Loucy (cell line): ENCODE measurements around the gene ABCF3.

Source experiments
- EZH2phosphoT487 ChIP-seq: fragments of 200-600 bp; IDR thresholded peaks from 2 replicates; pipeline ENCODE4 v1.6.1; 2018; ENCODE audit warnings: antibody characterized with exemption, mild to moderate bottlenecking, moderate library complexity, borderline replicate concordance
- TF ChIP-seq, protein P1 (sequence below): fragments of 200-600 bp; sonication (generic); conservative IDR thresholded peaks from 2 replicates; pipeline ENCODE4 v1.5.1; 2014; ENCODE audit warnings: mild to moderate bottlenecking, antibody characterized with exemption, low read length

DNA sequence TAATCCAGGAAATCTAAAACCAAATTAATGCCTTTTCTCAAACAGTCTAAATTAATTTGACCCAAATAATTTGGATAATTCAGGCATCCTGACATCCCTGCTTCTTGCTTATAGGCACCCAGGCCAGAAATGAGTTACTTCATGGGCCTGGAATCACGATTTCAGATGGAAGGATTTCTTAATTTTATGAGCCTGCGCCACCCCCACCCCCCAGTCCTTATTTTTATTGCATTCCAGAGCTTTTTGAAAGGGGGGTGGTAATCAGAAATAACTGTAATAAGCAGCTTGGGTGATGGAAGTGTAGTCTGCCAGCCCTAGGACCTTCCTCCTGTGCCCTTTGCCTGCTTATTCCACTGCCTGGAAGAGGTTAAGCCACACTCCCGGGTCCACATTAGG, 10.0 kb upstream of the ABCF3 start:
- TF ChIP-seq, protein P1, sequence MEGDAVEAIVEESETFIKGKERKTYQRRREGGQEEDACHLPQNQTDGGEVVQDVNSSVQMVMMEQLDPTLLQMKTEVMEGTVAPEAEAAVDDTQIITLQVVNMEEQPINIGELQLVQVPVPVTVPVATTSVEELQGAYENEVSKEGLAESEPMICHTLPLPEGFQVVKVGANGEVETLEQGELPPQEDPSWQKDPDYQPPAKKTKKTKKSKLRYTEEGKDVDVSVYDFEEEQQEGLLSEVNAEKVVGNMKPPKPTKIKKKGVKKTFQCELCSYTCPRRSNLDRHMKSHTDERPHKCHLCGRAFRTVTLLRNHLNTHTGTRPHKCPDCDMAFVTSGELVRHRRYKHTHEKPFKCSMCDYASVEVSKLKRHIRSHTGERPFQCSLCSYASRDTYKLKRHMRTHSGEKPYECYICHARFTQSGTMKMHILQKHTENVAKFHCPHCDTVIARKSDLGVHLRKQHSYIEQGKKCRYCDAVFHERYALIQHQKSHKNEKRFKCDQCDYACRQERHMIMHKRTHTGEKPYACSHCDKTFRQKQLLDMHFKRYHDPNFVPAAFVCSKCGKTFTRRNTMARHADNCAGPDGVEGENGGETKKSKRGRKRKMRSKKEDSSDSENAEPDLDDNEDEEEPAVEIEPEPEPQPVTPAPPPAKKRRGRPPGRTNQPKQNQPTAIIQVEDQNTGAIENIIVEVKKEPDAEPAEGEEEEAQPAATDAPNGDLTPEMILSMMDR = no peak
- no peak for TF ChIP-seq EZH2phosphoT487
